ENCODE results near the gene PRPSAP2. TPM values are rescaled to one million over a fixed set of nuclear protein-coding genes. Genes with fewer than 3 reads are reported as not detected.

The PRPSAP2 gene
- total and polyA plus RNA-seq, 10 donors, result 26.3 to 44.8 (median 30.4) TPM

DNA sequence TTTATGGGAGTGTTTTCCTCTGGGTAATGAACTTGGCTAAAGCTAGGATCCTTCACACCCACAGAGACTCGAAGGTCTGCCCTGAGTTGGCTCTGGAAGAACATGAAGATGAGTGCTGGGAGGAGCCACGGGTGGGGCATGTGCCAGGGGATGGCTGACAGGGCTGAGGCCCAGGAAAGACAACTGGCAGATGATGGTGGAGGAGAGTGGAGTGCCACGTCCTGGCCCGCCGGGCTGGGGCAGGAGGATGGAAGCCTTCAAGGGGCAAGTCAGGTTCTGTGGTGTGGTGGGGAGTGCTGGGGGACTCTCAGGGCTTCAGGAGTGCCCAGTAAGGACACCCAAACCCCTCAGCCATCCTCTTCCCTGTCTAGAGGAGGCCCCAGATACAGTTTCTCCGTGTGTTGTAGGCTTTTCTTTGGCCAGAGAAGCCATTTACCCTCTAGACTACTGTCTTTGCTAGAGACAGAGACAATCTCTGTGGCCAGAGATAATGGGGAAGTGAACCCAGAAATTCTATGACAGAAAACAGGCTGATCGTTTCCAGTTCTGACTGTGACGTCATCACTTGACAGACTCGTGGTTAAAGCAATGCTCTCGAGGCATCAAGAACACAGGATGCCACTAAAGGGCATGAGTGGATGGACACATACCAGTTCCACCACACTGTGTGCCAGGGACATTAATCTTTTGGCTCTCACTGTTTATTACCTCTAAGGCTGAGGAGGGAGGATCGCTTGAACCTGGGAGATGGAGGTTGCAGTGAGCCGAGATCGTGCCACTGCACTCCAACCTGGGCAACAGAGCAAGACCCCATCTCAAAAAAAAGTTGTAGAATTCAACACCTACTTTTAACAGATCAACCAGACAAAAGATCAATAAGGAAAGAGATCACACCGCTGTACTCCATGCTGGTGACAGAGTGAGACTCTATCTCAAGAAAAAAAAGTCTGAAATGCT, 75.4 kb downstream of the PRPSAP2 start:
- 67 to 79% (median 71%) methylated on average over 13 to 14 of the region's 14 CpGs for WGBS, 5 donors
- Histone ChIP-seq H3K27ac (no peak overlapping the region), H3K4me1 (peaks cover 0 to 12% (median 0%) of the 10 kb centered on the region in 6 donors), H3K36me3 (peaks cover 0 to 40% (median 30%) of the 10 kb centered on the region in 6 donors), H3K27me3 (replicated peaks in 1 of 7) (no peaks in the 10 kb centered on the region), H3K4me3 (no peak overlapping the region), H3K9me3 (no peaks in the 10 kb centered on the region)
- intact Hi-C loops (cut with DNase I; ENCODE audit: low total_unique reads), result no loop called here
- no peak for DNase-seq
- TF ChIP-seq, protein P1, sequence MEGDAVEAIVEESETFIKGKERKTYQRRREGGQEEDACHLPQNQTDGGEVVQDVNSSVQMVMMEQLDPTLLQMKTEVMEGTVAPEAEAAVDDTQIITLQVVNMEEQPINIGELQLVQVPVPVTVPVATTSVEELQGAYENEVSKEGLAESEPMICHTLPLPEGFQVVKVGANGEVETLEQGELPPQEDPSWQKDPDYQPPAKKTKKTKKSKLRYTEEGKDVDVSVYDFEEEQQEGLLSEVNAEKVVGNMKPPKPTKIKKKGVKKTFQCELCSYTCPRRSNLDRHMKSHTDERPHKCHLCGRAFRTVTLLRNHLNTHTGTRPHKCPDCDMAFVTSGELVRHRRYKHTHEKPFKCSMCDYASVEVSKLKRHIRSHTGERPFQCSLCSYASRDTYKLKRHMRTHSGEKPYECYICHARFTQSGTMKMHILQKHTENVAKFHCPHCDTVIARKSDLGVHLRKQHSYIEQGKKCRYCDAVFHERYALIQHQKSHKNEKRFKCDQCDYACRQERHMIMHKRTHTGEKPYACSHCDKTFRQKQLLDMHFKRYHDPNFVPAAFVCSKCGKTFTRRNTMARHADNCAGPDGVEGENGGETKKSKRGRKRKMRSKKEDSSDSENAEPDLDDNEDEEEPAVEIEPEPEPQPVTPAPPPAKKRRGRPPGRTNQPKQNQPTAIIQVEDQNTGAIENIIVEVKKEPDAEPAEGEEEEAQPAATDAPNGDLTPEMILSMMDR (IDR thresholded peaks at IDR 0.05 in 8 of 11, conservative IDR thresholded peaks at IDR 0.05 in 3 of 11), result no peak
- TF ChIP-seq POLR2AphosphoS5 (IDR thresholded peaks at IDR 0.05), result peak in 1 of 3 donors; percentile 23
- no peak for TF ChIP-seq POLR2A (IDR thresholded peaks at IDR 0.05)

DNA sequence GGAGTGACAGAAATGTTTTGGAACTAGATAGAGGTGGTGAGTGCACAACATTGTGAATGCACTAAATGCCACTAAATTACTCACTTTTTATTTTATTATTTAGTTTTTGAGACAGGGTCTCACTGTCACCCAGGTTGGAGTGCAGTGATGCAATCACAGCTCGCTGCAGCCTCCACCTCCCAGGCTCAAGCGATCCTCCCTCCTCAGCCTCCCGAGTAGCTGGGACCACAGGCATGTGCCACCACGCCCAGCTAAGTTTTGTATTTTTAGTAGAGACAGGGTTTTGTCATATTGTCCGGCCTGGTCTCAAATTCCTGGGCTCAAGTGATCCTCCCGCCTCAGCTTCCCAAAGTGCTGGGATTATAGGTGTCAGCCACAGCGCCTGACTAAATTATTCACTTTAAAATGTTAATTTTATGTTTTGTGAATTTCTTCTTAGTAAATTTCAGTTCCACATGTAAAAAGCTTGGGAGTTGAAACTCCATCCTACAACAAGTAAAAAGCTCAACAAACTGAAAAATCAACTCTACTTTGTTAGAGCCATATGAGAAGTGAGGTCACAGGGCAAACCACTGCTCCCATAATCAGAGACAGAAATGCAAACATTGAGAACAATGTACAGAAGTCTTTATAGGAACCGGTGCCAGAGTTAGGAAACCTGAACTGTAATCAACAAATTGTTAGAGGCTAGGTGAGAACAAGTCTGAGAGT, 80.2 kb downstream of the PRPSAP2 start:
- intact Hi-C loops (cut with DNase I; ENCODE audit: low total_unique reads), result no loop called here
- no peaks in the 10 kb centered on the region for H3K36me3 ChIP-seq
- 84 to 89% (median 87%) methylated on average over 8 of the region's 8 CpGs for WGBS, 5 donors
- H3K4me1 ChIP-seq, result peaks cover 0 to 5% (median 0%) of the 10 kb centered on the region in 6 donors
- no peaks in the 10 kb centered on the region for H3K9me3 ChIP-seq
- no peak for TF ChIP-seq POLR2AphosphoS5 (IDR thresholded peaks at IDR 0.05)
- TF ChIP-seq, protein P1 (IDR thresholded peaks at IDR 0.05 in 8 of 11, conservative IDR thresholded peaks at IDR 0.05 in 3 of 11), result no peak
- TF ChIP-seq POLR2A (IDR thresholded peaks at IDR 0.05), result no peak
- no peak overlapping the region for H3K4me3 ChIP-seq
- H3K27me3 ChIP-seq (replicated peaks in 1 of 7), result no peaks in the 10 kb centered on the region
- H3K27ac ChIP-seq, result no peak overlapping the region
- DNase-seq, result no peak

DNA sequence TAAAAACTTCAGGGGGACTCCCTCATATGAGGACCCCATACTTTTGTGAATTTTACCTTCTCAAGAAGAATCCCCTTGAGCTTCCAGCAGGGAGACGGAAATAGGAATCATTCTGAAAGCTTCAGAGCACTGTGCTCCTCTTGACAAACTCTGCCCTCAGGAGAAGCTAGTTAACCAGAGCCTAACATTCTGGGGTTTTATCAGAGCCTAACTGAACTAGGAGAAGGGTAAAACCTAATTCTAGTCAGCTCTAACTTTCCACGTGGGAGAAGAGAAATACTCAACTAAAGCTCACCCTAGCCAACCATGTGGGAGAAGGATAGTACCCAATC, 80.7 kb downstream of the PRPSAP2 start:
- no peak overlapping the region for H3K4me3 ChIP-seq
- H3K36me3 ChIP-seq, result no peaks in the 10 kb centered on the region
- no peak for TF ChIP-seq POLR2A (IDR thresholded peaks at IDR 0.05)
- TF ChIP-seq, protein P1 (IDR thresholded peaks at IDR 0.05 in 8 of 11, conservative IDR thresholded peaks at IDR 0.05 in 3 of 11), result no peak
- TF ChIP-seq POLR2AphosphoS5 (IDR thresholded peaks at IDR 0.05), result no peak
- H3K4me1 ChIP-seq, result peaks cover 0 to under 1% (median 0%) of the 10 kb centered on the region in 6 donors
- DNase-seq, result no peak
- no peak overlapping the region for H3K27ac ChIP-seq
- intact Hi-C loops (cut with DNase I; ENCODE audit: low total_unique reads), result no loop called here
- H3K9me3 ChIP-seq, result no peaks in the 10 kb centered on the region
- WGBS, 5 donors, result 70 to 96% (median 89%) methylated on average over 2 of the region's 2 CpGs
- H3K27me3 ChIP-seq (replicated peaks in 1 of 7), result no peaks in the 10 kb centered on the region

DNA sequence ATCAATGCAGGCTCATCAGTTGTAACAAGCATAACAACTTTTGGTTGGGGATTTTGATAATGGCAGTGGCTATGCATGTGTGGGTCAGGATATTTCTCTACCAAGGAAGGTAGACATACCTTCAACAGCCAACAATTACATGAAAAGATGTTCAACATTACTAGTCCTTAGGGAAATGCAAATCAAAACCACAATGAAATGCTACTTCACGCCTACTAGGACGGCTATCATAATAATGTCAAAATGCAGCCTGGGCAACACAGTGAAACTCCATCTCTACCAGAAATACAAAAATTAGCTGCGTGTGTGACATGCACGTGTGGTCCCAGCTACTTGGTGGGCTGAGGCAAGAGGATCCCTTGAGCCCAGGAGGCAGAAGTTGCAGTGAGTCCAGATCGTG, 86.7 kb downstream of the PRPSAP2 start:
- Histone ChIP-seq H3K4me1 (no peaks in the 10 kb centered on the region), H3K36me3 (no peaks in the 10 kb centered on the region), H3K9me3 (no peaks in the 10 kb centered on the region), H3K27me3 (replicated peaks in 1 of 7) (peaks cover 0 to 34% (median 0%) of the 10 kb centered on the region in 7 donors), H3K27ac (no peak overlapping the region), H3K4me3 (no peak overlapping the region)
- no peak for DNase-seq
- TF ChIP-seq POLR2A (IDR thresholded peaks at IDR 0.05), result no peak
- TF ChIP-seq, protein P1 (IDR thresholded peaks at IDR 0.05 in 8 of 11, conservative IDR thresholded peaks at IDR 0.05 in 3 of 11), result no peak
- no peak for TF ChIP-seq POLR2AphosphoS5 (IDR thresholded peaks at IDR 0.05)
- intact Hi-C loops (cut with DNase I; ENCODE audit: low total_unique reads), result loop anchor here (10.0 kb wide), 1 partner anchor 70 kb away; no protein-coding TSS in a partner anchor
- 57 to 75% (median 59%) methylated on average over 5 of the region's 5 CpGs for WGBS, 5 donors

Data from spleen (tissue), 11 donors.